Common myeloid progenitor, CD34-positive (primary cell): Measurements from ENCODE around the gene HRH1.

Experiments used
- CTCF ChIA-PET: fragments of 350-600 bp; sonication (Branson Sonifier 250); formaldehyde crosslinking; loops from one replicate; lab custom pipeline; 2021; ENCODE audit warnings: antibody characterized with exemption; lab: Charles Lee
- POLR2A ChIA-PET: fragments of 350-600 bp; sonication (Branson Sonifier 250); formaldehyde crosslinking; loops from one replicate; lab custom pipeline; 2021; ENCODE audit warnings: antibody characterized with exemption; lab: Charles Lee
- DNase-seq, 3 donors: peaks; one replicate each; pipeline versions ENCODE4 v3.0.0 to v3.0.0-alpha.2; 2013
- H3K27ac ChIP-seq, 2 experiments: 1 replicate in 1 of 2; 2 replicates in 1 of 2; pipeline ENCODE4 v1.7.0; 2013; ENCODE audit warnings: inconsistent platforms in 2 of 2, low read length in 2 of 2, mild to moderate bottlenecking in 2 of 2, low read depth in 1 of 2, moderate library complexity in 1 of 2; ENCODE audit not compliant: severe bottlenecking in 2 of 2, insufficient read depth in 1 of 2, poor library complexity in 1 of 2
- H3K27me3 ChIP-seq, 5 experiments: replicated peaks in 2 of 5; 1 replicate in 3 of 5; 2 replicates in 2 of 5; pipeline versions ENCODE4 v1.6.1 to v1.7.0; 2013; ENCODE audit warnings: low read length in 4 of 5, mild to moderate bottlenecking in 2 of 5, moderate library complexity in 2 of 5, inconsistent platforms in 1 of 5; ENCODE audit not compliant: insufficient read depth in 5 of 5, control insufficient read depth in 4 of 5
- H3K36me3 ChIP-seq, 4 experiments: 1 replicate in 2 of 4; 2 replicates in 2 of 4; pipeline versions ENCODE4 v1.6.1 to v1.7.0; 2013; ENCODE audit warnings: low read length in 3 of 4, control low read depth in 1 of 4, mild to moderate bottlenecking in 1 of 4; ENCODE audit not compliant: control insufficient read depth in 4 of 4, insufficient read depth in 4 of 4
- H3K4me1 ChIP-seq, 4 experiments: 1 replicate in 3 of 4; 2 replicates in 1 of 4; pipeline versions ENCODE4 v1.6.1 to v1.7.1; 2013; ENCODE audit warnings: low read length in 3 of 4, mild to moderate bottlenecking in 3 of 4, control low read depth in 1 of 4, inconsistent platforms in 1 of 4, moderate library complexity in 1 of 4; ENCODE audit not compliant: control insufficient read depth in 4 of 4, insufficient read depth in 4 of 4; ENCODE audit errors: control extremely low read depth in 1 of 4
- H3K4me3 ChIP-seq, 7 experiments: 1 replicate in 4 of 7; 2 replicates in 3 of 7; pipeline versions ENCODE4 v1.5.1 to v1.7.0; 2013; ENCODE audit warnings: mild to moderate bottlenecking in 7 of 7, low read length in 6 of 7, moderate library complexity in 6 of 7, inconsistent platforms in 2 of 7, low read depth in 2 of 7, control low read depth in 1 of 7; ENCODE audit not compliant: insufficient read depth in 4 of 7, control insufficient read depth in 1 of 7; ENCODE audit errors: extremely low read depth in 1 of 7
- H3K9me3 ChIP-seq, 5 experiments: 1 replicate in 4 of 5; 2 replicates in 1 of 5; pipeline versions ENCODE4 v1.6.1 to v1.7.1; 2013; ENCODE audit warnings: low read length in 4 of 5, mild to moderate bottlenecking in 2 of 5, inconsistent platforms in 1 of 5, low read depth in 1 of 5, moderate library complexity in 1 of 5; ENCODE audit not compliant: control insufficient read depth in 4 of 5, insufficient read depth in 2 of 5; ENCODE audit errors: control extremely low read depth in 1 of 5
- WGBS: methylation state at CpG from one replicate; pipeline ENCODE4 v1.1.5; 2013; ENCODE audit not compliant: insufficient coverage; 5-methylcytosine and 5-hydroxymethylcytosine counted together

The HRH1 gene

DNA sequence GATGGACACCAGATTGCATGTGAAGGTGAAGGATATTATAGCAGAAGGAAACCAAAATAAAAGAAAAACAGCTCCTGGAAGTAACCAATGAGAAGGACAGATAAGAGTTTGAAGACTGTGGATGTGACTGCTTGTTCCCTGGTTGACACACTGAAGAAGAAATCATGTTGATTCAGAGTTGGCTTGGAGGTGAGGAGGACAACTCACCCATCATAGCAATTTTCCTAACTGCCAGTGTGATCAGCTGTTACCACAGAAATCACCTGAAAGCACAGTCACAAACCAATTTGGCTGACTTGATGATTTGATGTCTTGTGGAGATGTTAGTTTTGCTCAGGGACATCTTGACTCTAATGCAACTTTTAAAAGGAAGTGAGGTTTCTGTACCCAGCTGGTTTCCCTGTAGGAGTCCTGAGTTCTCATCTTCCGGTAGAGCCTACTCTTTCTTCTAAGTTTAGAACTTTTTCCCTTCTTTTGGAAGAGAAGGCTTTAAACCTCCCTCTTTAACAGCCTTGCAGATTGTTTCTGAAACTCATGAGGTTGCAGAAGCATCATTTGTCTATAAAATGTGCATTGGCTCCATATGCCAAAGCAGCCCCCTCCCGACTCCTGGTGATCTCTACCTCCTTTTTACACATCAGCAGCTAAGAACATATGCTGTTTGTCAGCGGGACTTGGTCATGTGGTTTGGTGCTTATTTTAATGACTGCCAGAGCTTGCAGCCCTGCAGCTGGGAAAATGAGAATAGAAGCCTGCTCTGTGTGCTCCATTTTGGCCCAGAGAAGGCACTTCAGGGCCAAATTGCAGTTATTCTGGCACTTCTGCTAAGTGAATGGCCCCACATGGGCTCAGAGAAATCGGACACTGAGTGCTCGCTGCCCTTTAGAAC lies 128.2 kb downstream of the HRH1 start:
- CTCF ChIA-PET: interaction anchor here (0.7 to 1.3 kb wide), 2 partner anchors 10 to 39 kb away, joined by 3 to 4 read pairs; partner anchors contain the start of gene ATG7
- Histone ChIP-seq H3K4me3 (no peak overlapping the region), H3K27ac (no peak overlapping the region), H3K4me1 (peaks cover 0 to 8% (median 1%) of the 10 kb centered on the region in 4 experiments), H3K36me3 (peaks cover 7 to 24% (median 22%) of the 10 kb centered on the region in 4 experiments), H3K9me3 (no peaks in the 10 kb centered on the region), H3K27me3 (no peaks in the 10 kb centered on the region)
- POLR2A ChIA-PET: no interaction called here
- DNase-seq: no peak
- 94% methylated on average over 4 of the region's 5 CpGs for WGBS

DNA sequence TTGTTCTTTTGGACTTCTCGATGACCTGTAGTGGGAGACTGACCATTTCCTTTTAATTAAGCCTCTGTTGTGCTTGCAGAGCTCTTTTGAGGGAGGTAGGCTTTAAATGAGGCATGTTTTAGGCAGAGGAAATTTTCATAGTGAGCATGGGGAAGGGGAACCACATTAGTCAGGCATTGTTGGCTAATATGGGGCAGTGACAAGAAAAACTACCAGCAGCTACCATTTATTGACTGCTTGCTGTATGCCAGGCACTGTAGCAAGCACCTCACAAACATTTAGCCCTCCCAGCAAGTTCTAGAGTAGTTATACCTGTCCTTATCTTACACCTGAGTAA lies 128.8 kb downstream of the HRH1 start:
- H3K27ac ChIP-seq: no peak overlapping the region
- peaks cover 7 to 24% (median 22%) of the 10 kb centered on the region in 4 experiments for H3K36me3 ChIP-seq
- H3K9me3 ChIP-seq: no peaks in the 10 kb centered on the region
- H3K4me3 ChIP-seq: no peak overlapping the region
- CTCF ChIA-PET: interaction anchor here (1.3 kb wide), 1 partner anchor 10 kb away, joined by 4 read pairs; the partner anchor contains the start of gene ATG7
- no peaks in the 10 kb centered on the region for H3K27me3 ChIP-seq
- POLR2A ChIA-PET: no interaction called here
- 100% methylated on average over 1 of the region's 1 CpG for WGBS
- DNase-seq: no peak
- H3K4me1 ChIP-seq: peaks cover 5 to 14% (median 7%) of the 10 kb centered on the region in 4 experiments

DNA sequence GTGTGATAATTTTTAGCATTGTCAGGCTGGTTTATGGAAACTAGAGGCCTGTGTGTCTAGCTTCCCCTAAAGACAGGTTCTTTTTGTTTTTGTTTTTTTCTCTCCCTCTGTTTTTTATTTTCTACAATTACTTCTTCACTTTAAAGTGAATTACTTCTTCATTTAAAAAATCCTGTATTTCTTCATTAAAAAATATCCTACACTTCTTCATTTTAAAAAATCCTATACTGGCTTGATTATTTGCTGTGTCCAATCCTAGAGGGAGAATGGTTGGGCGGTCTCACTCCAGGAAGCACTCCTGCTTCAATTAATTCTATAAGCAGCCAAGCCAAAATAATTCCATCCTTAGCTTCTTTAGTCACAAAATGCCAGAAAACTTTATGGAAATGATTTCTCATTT lies 129.7 kb downstream of the HRH1 start:
- CTCF ChIA-PET: interaction anchor here (1.3 kb wide), 1 partner anchor 15 kb away, joined by 3 read pairs; no protein-coding TSS in a partner anchor
- Histone ChIP-seq H3K4me3 (no peak overlapping the region), H3K9me3 (no peaks in the 10 kb centered on the region), H3K27ac (no peak overlapping the region), H3K4me1 (peaks cover 14 to 23% (median 16%) of the 10 kb centered on the region in 4 experiments), H3K36me3 (peaks cover 2 to 24% (median 18%) of the 10 kb centered on the region in 4 experiments), H3K27me3 (no peaks in the 10 kb centered on the region)
- DNase-seq: no peak
- POLR2A ChIA-PET: no interaction called here
- 80% methylated on average over 1 of the region's 1 CpG for WGBS

DNA sequence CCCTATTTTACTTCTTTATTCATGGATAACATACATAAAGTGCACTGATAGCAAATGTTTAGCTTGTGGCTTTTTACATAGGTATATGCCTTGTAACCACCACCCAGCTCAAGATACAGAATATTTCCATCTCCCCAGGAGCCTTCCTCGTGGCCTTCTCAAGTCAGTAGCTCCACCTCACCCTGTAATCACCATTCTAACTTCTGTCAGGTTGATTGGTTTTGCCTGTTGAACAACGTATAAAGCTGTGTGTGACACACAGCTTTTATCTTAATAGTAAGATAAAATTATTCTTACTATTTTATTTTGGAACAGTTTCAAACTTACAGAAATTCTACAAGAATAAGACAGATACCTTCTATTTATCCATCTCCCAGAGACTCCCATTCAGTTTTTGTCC lies 131.2 kb downstream of the HRH1 start:
- DNase-seq: no peak
- POLR2A ChIA-PET: interaction anchor here (1.3 kb wide), 1 partner anchor 13 kb away, joined by 3 read pairs; the partner anchor contains the start of gene ATG7

GRCh38 chr3:11287404-11287803 lies 133.1 kb downstream of the HRH1 start:
- H3K9me3 ChIP-seq: no peaks in the 10 kb centered on the region
- H3K27me3 ChIP-seq: no peaks in the 10 kb centered on the region
- peaks cover 2 to 16% (median 8%) of the 10 kb centered on the region in 4 experiments for H3K36me3 ChIP-seq
- peaks cover 14 to 47% (median 23%) of the 10 kb centered on the region in 4 experiments for H3K4me1 ChIP-seq
- H3K4me3 ChIP-seq: no peak overlapping the region
- peak overlapping the region; percentile 30 to 89 for H3K27ac ChIP-seq
- ChIA-PET POLR2A (no interaction called here), CTCF (interaction anchor here (1.7 to 2.4 kb wide), 2 partner anchors 15 to 47 kb away, joined by 4 to 12 read pairs; partner anchors contain the start of gene ATG7)
- no peak for DNase-seq
- 97% methylated on average over 9 of the region's 10 CpGs for WGBS

More for the DNA sequence above, 131.2 kb downstream of the HRH1 start:
- Histone ChIP-seq H3K4me3 (no peak overlapping the region), H3K36me3 (peaks cover 2 to 27% (median 14%) of the 10 kb centered on the region in 4 experiments), H3K9me3 (no peaks in the 10 kb centered on the region), H3K27me3 (no peaks in the 10 kb centered on the region), H3K4me1 (peaks cover 14 to 33% (median 23%) of the 10 kb centered on the region in 4 experiments), H3K27ac (no peak overlapping the region)
- CTCF ChIA-PET: interaction anchor here (0.9 to 1.0 kb wide), 3 partner anchors 10 to 49 kb away, joined by 3 to 5 read pairs (median 3); partner anchors contain the start of gene ATG7
- WGBS: 80% methylated on average over 1 of the region's 2 CpGs

- Histone ChIP-seq H3K9me3 (no peaks in the 10 kb centered on the region), H3K36me3 (peaks cover 2 to 10% (median 4%) of the 10 kb centered on the region in 4 experiments), H3K4me1 (peaks cover 14 to 47% (median 23%) of the 10 kb centered on the region in 4 experiments), H3K27me3 (no peaks in the 10 kb centered on the region), H3K27ac (peak overlapping the region; percentile 86 to 89), H3K4me3 (peak overlapping the region in 1 of 7 experiments; percentile 23)
- ChIA-PET POLR2A (interaction anchor here (0.6 to 2.0 kb wide), 4 partner anchors 14 to 1788 kb away, joined by 3 to 10 read pairs (median 6); partner anchors contain the start of gene ATG7), CTCF (interaction anchor here (1.1 to 2.4 kb wide), 3 partner anchors 15 to 47 kb away, joined by 3 to 12 read pairs (median 4); partner anchors contain the start of gene ATG7)
- peak in 1 of 3 donors; percentile 26 for DNase-seq
- no CpG with 5 or more reads among the region's 2 CpGs for WGBS
Observed at GRCh38 chr3:11288021-11288491, 133.8 kb downstream of the HRH1 start.
